Body of pancreas (tissue), 4 donors: ENCODE data around the gene HSPA12A.

Experiments used
- CTCF ChIP-seq, 7 experiments: fragments of 450-650 bp in 4 of 7; fragments of 200-600 bp in 3 of 7; sonication (generic) in 3 of 7; IDR thresholded peaks; one replicate each; pipeline ENCODE4 v1.5.1; 2016 to 2019; ENCODE audit warnings: antibody characterized with exemption in 7 of 7
- POLR2A ChIP-seq, 3 donors: fragments of 450-650 bp; IDR thresholded peaks; one replicate each; pipeline ENCODE4 v1.6.1; 2016; ENCODE audit warnings: antibody characterized with exemption in 3 of 3, mild to moderate bottlenecking in 2 of 3

DNA sequence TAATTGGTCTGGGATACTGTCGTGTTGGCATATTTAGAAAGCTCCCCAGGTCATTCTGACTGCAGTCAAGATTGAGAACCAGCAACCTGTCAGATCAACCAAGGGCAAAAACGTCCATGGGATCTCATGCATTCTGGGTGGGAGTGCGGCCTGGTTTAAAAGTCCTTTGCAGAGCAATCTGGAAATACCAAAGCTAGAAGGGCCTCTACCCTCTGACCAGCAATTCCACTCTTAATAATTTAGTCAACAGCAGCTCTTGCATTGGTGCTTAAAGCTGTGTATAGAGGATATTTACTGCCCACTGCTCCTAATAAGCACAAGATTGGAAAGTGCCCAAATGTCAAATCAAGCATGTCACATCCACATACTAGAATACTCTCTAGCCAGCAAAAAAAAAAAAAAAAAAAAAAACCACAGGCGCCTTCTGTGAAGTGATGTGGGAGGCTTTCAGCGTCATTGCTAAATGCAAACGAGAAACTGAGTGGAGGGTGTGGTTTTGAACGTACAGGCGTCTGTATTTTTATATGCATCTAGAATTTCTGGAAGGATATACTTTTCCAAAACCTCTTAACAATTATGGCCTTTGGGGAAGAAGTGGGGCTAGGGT is 44.8 kb upstream of the HSPA12A start:
- no peak for TF ChIP-seq CTCF (IDR thresholded peaks at IDR 0.05)
- TF ChIP-seq POLR2A (IDR thresholded peaks at IDR 0.05): no peak
